ENCODE results near the gene SLIT3. TPM values are rescaled to one million over a fixed set of nuclear protein-coding genes. Genes with fewer than 3 reads are reported as not detected.

Gene SLIT3
- total and polyA plus RNA-seq, 2 donors (not counting 3 experiments of a cell fraction or from before 2014, with no cell fraction given) = 0.90 to 1.0 TPM

GRCh38 chr5:168962306-168962705, 338.6 kb downstream of the SLIT3 start:
- intact Hi-C loops (cut with micrococcal nuclease) (no loop called here), dilution Hi-C loops (cut with MboI; ENCODE audit: extremely low pct_ligation_motif_present, low sequenced_read_pairs) (no loop called here)
- no TSS peak for BruUV-seq (replicated peaks)
- H3K9ac ChIP-seq (replicated peaks; ENCODE audit: extremely low read depth, insufficient read depth, low read length) = no peak overlapping the region
- H3K27me3 ChIP-seq (ENCODE audit: control insufficient read depth in 2 of 2, insufficient read depth in 2 of 2, low read length in 2 of 2) = no peaks in the 10 kb centered on the region
- no peak for TF ChIP-seq GATA2 (IDR thresholded peaks at IDR 0.05; ENCODE audit: insufficient read depth, insufficient read length, low read depth, low read length)
- no peak for TF ChIP-seq FOS (IDR thresholded peaks at IDR 0.05; ENCODE audit: borderline replicate concordance, insufficient read depth, low read length)
- no peak for TF ChIP-seq CTCF (IDR thresholded peaks at IDR 0.05; ENCODE audit: extremely low read depth in 1 of 2, insufficient read depth in 1 of 2, low read depth in 1 of 2, low read length in 2 of 2)
- no peak for TF ChIP-seq MAX (IDR thresholded peaks at IDR 0.05; ENCODE audit: insufficient read depth, insufficient read length)
- TF ChIP-seq JUN (IDR thresholded peaks at IDR 0.05; ENCODE audit: borderline replicate concordance, insufficient read depth, insufficient read length, low read depth) = no peak
- TF ChIP-seq POLR2A (IDR thresholded peaks at IDR 0.05; ENCODE audit: low read depth, low read length) = no peak
- TF ChIP-seq MYC (IDR thresholded peaks at IDR 0.05; ENCODE audit: low read depth, low read length) = no peak
- no peak for TF ChIP-seq EZH2 (IDR thresholded peaks at IDR 0.05; ENCODE audit: borderline replicate concordance, low read depth, low read length, severe bottlenecking)
- no peak for DNase-seq (ENCODE audit: low read depth, low spot score)
- H3K36me3 ChIP-seq (ENCODE audit: control insufficient read depth in 2 of 2, extremely low read depth in 1 of 2, insufficient read depth in 2 of 2, low read length in 2 of 2) = no peaks in the 10 kb centered on the region
- H3K9me3 ChIP-seq (replicated peaks; ENCODE audit: control insufficient read depth, insufficient read depth, low read length) = no peaks in the 10 kb centered on the region
- no peaks in the 10 kb centered on the region for H4K20me1 ChIP-seq (replicated peaks; ENCODE audit: control insufficient read depth, extremely low read depth, insufficient read depth, low read length)
- no peak for FAIRE-seq
- ChIA-PET CTCF (interaction anchor here (1.0 kb wide), 1 partner anchor 25 kb away, joined by 3 read pairs; no protein-coding TSS in a partner anchor), POLR2A (no interaction called here)
- H3K27ac ChIP-seq (ENCODE audit: insufficient read depth, low read depth, low read length) = no peak overlapping the region
- no peaks in the 10 kb centered on the region for H3K79me2 ChIP-seq (ENCODE audit: control insufficient read depth, insufficient read depth, low read length)
- H3K9me1 ChIP-seq (replicated peaks; ENCODE audit: control insufficient read depth, extremely low read depth, insufficient read depth, low read length) = no peaks in the 10 kb centered on the region
- H3K4me2 ChIP-seq (ENCODE audit: insufficient read depth, low read length) = no peak overlapping the region
- no peak overlapping the region for H2AFZ ChIP-seq (ENCODE audit: low read depth, low read length)
- no peak overlapping the region for H3K4me3 ChIP-seq (replicated peaks in 1 of 3; ENCODE audit: insufficient read depth in 1 of 3, low read depth in 1 of 3, low read length in 3 of 3)
- no peaks in the 10 kb centered on the region for H3K4me1 ChIP-seq (ENCODE audit: control insufficient read depth, extremely low read depth, insufficient read depth, low read length)
